ENCODE results near the gene KLF15. TPM values are rescaled to one million over a fixed set of nuclear protein-coding genes. Genes with fewer than 3 reads are reported as not detected.

The KLF15 gene
- total RNA-seq, 1 experiment from 2014 or later, result 3.3 TPM

- H3K27ac ChIP-seq (ENCODE audit: low read depth, low read length), result no peak overlapping the region
- H3K4me1 ChIP-seq (ENCODE audit: control insufficient read depth in 1 of 2, insufficient read depth in 2 of 2, low read length in 2 of 2), result no peaks in the 10 kb centered on the region
- ChIA-PET RAD21 (ENCODE audit: low non-redundant PET in 1 of 2, low total read pairs in 2 of 2, uncharacterized antibody in 2 of 2, unreplicated experiment in 2 of 2) (no interaction called here), CTCF (no interaction called here), POLR2A (no interaction called here)
- no TSS peak for BruUV-seq (replicated peaks)
- no peaks in the 10 kb centered on the region for H3K79me2 ChIP-seq (ENCODE audit: insufficient read depth, low read length)
- intact Hi-C loops (cut with micrococcal nuclease), result no loop called here
- H3K9me3 ChIP-seq (ENCODE audit: control insufficient read depth in 1 of 2, insufficient read depth in 1 of 2, low read depth in 1 of 2, low read length in 2 of 2), result no peaks in the 10 kb centered on the region
- no peak overlapping the region for H3K9ac ChIP-seq (ENCODE audit: low read length)
- no peak overlapping the region for H3K4me3 ChIP-seq (replicated peaks in 1 of 2; ENCODE audit: low read depth in 1 of 2, low read length in 2 of 2)
- DNase-seq (ENCODE audit: low read depth, low spot score) (no peak), ATAC-seq (no peak)
- no peaks in the 10 kb centered on the region for H3K36me3 ChIP-seq (ENCODE audit: control insufficient read depth in 1 of 2, insufficient read depth in 2 of 2, low read length in 2 of 2)
- no peaks in the 10 kb centered on the region for H3K27me3 ChIP-seq (ENCODE audit: insufficient read depth, low read length)
- no peaks in the 10 kb centered on the region for H3K9me2 ChIP-seq (ENCODE audit: insufficient read depth)
- H3K4me2 ChIP-seq (ENCODE audit: low read length), result no peak overlapping the region
- TF ChIP-seq POLR2AphosphoS5 (IDR thresholded peaks at IDR 0.05; ENCODE audit: low read depth, low read length) (no peak), SRF (IDR thresholded peaks at IDR 0.05; ENCODE audit: low read depth) (no peak), POLR2A (IDR thresholded peaks at IDR 0.05; ENCODE audit: borderline replicate concordance, extremely low read depth, insufficient read depth, insufficient read length) (no peak), MAX (IDR thresholded peaks at IDR 0.05) (no peak), JUND (IDR thresholded peaks at IDR 0.05) (no peak), SIN3A (IDR thresholded peaks at IDR 0.05; ENCODE audit: low read depth) (no peak), FOSL1 (IDR thresholded peaks at IDR 0.05; ENCODE audit: low read depth) (no peak), CBX3 (IDR thresholded peaks at IDR 0.05; ENCODE audit: low read depth) (no peak), RAD21 (IDR thresholded peaks at IDR 0.05; ENCODE audit: low read depth) (no peak), CTCF (IDR thresholded peaks at IDR 0.05 in 2 of 3, conservative IDR thresholded peaks at IDR 0.05 in 1 of 3; ENCODE audit: borderline replicate concordance in 1 of 3, insufficient read depth in 1 of 3, low read depth in 2 of 3, low read length in 2 of 3) (no peak), ATF3 (IDR thresholded peaks at IDR 0.05) (no peak), ZNF274 (IDR thresholded peaks at IDR 0.05; ENCODE audit: low read depth, low read length) (no peak)
- no peaks in the 10 kb centered on the region for H4K20me1 ChIP-seq (ENCODE audit: insufficient read depth)
- no peak overlapping the region for H2AFZ ChIP-seq (ENCODE audit: low read depth, low read length, poor library complexity, severe bottlenecking)
Measured at GRCh38 chr3:126309861-126310655, 47.1 kb downstream of the KLF15 start.

Measured in HCT116 (cell line).